ENCODE data around the gene MPO. TPM values are rescaled to one million over a fixed set of nuclear protein-coding genes. Genes with fewer than 3 reads are reported as not detected.

Gene MPO
- total RNA-seq, 1 donor from 2014 or later, result not detected

GRCh38 chr17:58276423-58276822 lies 4.3 kb downstream of the MPO start:
- DNase-seq (ENCODE audit: low spot score), result no peak
- Mint-ChIP-seq H3K27me3 (ENCODE audit: insufficient read depth) (peaks cover 22% of the 10 kb centered on the region), H3K27ac (no peak overlapping the region), H3K36me3 (ENCODE audit: low read depth) (no peaks in the 10 kb centered on the region), H3K4me1 (ENCODE audit: low read depth) (peaks cover 4% of the 10 kb centered on the region), H3K9me3 (no peaks in the 10 kb centered on the region), H3K4me3 (no peak overlapping the region)
- intact Hi-C loops (cut with micrococcal nuclease), result no loop called here

GRCh38 chr17:58275417-58275816 lies 5.3 kb downstream of the MPO start:
- DNase-seq (ENCODE audit: low spot score), result no peak
- Mint-ChIP-seq H3K4me1 (ENCODE audit: low read depth) (peaks cover 4% of the 10 kb centered on the region), H3K36me3 (ENCODE audit: low read depth) (no peaks in the 10 kb centered on the region), H3K9me3 (no peaks in the 10 kb centered on the region), H3K4me3 (no peak overlapping the region), H3K27ac (no peak overlapping the region), H3K27me3 (ENCODE audit: insufficient read depth) (peaks cover 19% of the 10 kb centered on the region)
- intact Hi-C loops (cut with micrococcal nuclease), result no loop called here

DNA sequence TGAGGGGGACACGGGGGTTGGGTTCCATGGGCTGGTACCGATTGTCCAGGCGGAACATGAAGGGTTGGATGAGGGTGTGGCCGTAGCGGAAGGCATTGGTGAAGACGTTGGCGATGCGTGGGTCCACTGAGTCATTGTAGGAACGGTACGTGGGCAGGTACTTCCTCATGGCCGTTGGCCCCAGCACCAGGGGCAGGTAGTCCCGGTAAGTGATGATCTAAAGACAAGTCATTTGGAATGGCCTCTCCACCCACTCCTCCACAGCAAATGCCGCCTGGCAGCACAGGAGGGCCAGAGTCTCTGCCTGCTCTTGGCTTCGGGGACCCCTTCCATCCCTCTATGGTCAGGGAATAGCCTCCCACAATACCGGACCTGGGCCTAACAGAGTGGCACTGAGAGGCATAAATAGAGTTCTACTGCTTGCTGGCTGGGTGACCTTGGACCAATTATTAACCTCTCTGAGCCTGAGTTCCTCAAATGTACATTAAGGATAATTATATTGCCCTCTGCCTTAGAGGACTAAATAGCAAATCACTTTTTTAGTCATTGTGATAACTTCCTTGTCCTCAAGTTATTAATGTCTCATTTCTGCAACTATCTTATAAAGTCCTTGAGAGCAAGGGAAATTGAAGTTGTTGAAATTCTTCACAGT lies 7.2 kb downstream of the MPO start:
- Mint-ChIP-seq H3K27ac (no peak overlapping the region), H3K4me3 (no peak overlapping the region), H3K9me3 (no peaks in the 10 kb centered on the region), H3K27me3 (ENCODE audit: insufficient read depth) (peaks cover 11% of the 10 kb centered on the region), H3K4me1 (ENCODE audit: low read depth) (no peaks in the 10 kb centered on the region), H3K36me3 (ENCODE audit: low read depth) (no peaks in the 10 kb centered on the region)
- intact Hi-C loops (cut with micrococcal nuclease), result no loop called here
- DNase-seq (ENCODE audit: low spot score), result no peak

GRCh38 chr17:58272367-58273280 lies 8.1 kb downstream of the MPO start:
- Mint-ChIP-seq H3K4me3 (no peak overlapping the region), H3K36me3 (ENCODE audit: low read depth) (no peaks in the 10 kb centered on the region), H3K27me3 (ENCODE audit: insufficient read depth) (peaks cover 6% of the 10 kb centered on the region), H3K4me1 (ENCODE audit: low read depth) (no peaks in the 10 kb centered on the region), H3K27ac (no peak overlapping the region), H3K9me3 (no peaks in the 10 kb centered on the region)
- no peak for DNase-seq (ENCODE audit: low spot score)
- intact Hi-C loops (cut with micrococcal nuclease), result no loop called here

- Mint-ChIP-seq H3K9me3 (no peaks in the 10 kb centered on the region), H3K27ac (no peak overlapping the region), H3K4me1 (ENCODE audit: low read depth) (no peaks in the 10 kb centered on the region), H3K36me3 (ENCODE audit: low read depth) (no peaks in the 10 kb centered on the region), H3K27me3 (ENCODE audit: insufficient read depth) (peaks cover 7% of the 10 kb centered on the region), H3K4me3 (no peak overlapping the region)
- no peak for DNase-seq (ENCODE audit: low spot score)
- intact Hi-C loops (cut with micrococcal nuclease), result no loop called here
These were observed 9.4 kb downstream of the MPO start for GRCh38 chr17:58271216-58271931.

- Mint-ChIP-seq H3K27me3 (ENCODE audit: insufficient read depth) (peaks cover 7% of the 10 kb centered on the region), H3K4me1 (ENCODE audit: low read depth) (no peaks in the 10 kb centered on the region), H3K9me3 (no peaks in the 10 kb centered on the region), H3K27ac (no peak overlapping the region), H3K4me3 (no peak overlapping the region), H3K36me3 (ENCODE audit: low read depth) (no peaks in the 10 kb centered on the region)
- intact Hi-C loops (cut with micrococcal nuclease), result no loop called here
- DNase-seq (ENCODE audit: low spot score), result no peak
These were observed 10.1 kb downstream of the MPO start for GRCh38 chr17:58270476-58271215.

- Mint-ChIP-seq H3K27ac (no peak overlapping the region), H3K4me1 (ENCODE audit: low read depth) (no peaks in the 10 kb centered on the region), H3K36me3 (ENCODE audit: low read depth) (no peaks in the 10 kb centered on the region), H3K27me3 (ENCODE audit: insufficient read depth) (peaks cover 11% of the 10 kb centered on the region), H3K4me3 (no peak overlapping the region), H3K9me3 (no peaks in the 10 kb centered on the region)
- intact Hi-C loops (cut with micrococcal nuclease), result no loop called here
- no peak for DNase-seq (ENCODE audit: low spot score)
These were observed 11.0 kb downstream of the MPO start for GRCh38 chr17:58269557-58270291.

- intact Hi-C loops (cut with micrococcal nuclease), result no loop called here
- no peaks in the 10 kb centered on the region for H3K36me3 Mint-ChIP-seq (ENCODE audit: low read depth)
- H3K27me3 Mint-ChIP-seq (ENCODE audit: insufficient read depth), result peaks cover 16% of the 10 kb centered on the region
- DNase-seq (ENCODE audit: low spot score), result no peak
- no peaks in the 10 kb centered on the region for H3K9me3 Mint-ChIP-seq
- no peak overlapping the region for H3K27ac Mint-ChIP-seq
- H3K4me1 Mint-ChIP-seq (ENCODE audit: low read depth), result no peaks in the 10 kb centered on the region
- H3K4me3 Mint-ChIP-seq, result no peak overlapping the region
These were observed 11.8 kb downstream of the MPO start for GRCh38 chr17:58268774-58269556.

DNA sequence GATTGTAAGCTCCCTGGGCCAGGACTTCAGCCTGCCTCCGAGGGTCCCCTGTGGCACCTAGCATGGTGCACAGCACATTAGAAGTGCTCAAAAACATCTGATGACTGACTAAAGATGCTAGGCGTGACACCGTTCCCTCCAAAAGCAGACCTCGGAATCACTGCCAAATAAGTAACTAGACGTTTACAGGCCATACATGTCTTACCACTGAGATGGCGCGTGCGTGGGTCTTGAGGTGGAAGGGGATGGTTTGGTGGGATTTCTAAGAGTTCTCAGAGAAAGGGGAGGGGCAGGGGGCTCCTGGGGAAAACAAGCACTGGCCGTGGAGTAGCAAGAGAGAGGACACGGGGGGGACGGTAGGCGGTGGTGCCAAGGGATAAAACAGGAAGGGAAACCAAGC lies 12.4 kb downstream of the MPO start:
- intact Hi-C loops (cut with micrococcal nuclease), result no loop called here
- no peak overlapping the region for H3K27ac Mint-ChIP-seq
- no peaks in the 10 kb centered on the region for H3K36me3 Mint-ChIP-seq (ENCODE audit: low read depth)
- H3K4me1 Mint-ChIP-seq (ENCODE audit: low read depth), result no peaks in the 10 kb centered on the region
- no peak for DNase-seq (ENCODE audit: low spot score)
- H3K27me3 Mint-ChIP-seq (ENCODE audit: insufficient read depth), result peaks cover 20% of the 10 kb centered on the region
- H3K9me3 Mint-ChIP-seq, result no peaks in the 10 kb centered on the region
- no peak overlapping the region for H3K4me3 Mint-ChIP-seq

DNA sequence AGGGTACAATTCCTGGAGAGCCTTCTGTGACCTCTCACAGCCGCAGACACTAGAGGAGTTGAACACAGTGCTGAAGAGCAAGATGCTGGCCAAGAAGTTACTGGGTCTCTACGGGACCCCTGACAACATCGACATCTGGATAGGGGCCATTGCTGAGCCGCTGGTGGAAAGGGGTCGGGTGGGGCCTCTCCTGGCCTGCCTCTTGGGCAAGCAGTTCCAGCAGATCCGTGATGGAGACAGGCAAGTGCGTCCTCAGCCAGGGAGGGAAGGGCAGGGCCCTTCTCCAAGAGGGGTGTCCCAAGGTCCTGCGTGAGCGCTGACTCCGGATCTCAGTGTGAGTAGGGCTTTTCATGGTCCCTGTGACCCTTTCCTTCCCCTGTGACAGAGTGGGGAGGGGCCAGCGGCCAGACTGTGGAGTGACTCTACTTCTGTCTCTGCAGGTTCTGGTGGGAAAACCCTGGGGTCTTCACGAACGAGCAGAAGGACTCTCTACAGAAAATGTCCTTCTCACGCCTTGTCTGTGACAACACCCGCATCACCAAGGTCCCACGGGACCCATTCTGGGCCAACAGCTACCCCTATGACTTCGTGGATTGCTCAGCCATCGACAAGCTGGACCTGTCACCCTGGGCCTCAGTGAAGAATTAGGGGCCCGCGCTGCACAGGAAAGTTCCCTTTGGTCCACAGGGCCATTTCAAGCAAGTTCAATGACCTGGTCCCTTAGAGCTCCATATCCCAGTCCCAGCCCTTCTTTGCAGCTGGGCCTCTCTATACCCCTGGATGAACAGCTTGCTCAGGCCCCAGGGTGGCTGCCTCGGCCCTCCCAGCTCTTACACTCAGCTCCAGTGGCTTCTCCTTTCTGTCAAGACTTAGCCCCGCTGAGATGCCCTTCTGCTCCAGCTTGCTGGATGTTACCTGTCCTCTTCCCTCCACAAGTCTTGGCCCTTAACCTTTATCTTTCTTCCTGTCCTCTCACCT lies 13.1 kb downstream of the MPO start:
- intact Hi-C loops (cut with micrococcal nuclease), result no loop called here
- Mint-ChIP-seq H3K27me3 (ENCODE audit: insufficient read depth) (peaks cover 27% of the 10 kb centered on the region), H3K36me3 (ENCODE audit: low read depth) (no peaks in the 10 kb centered on the region), H3K4me1 (ENCODE audit: low read depth) (no peaks in the 10 kb centered on the region), H3K4me3 (no peak overlapping the region), H3K27ac (no peak overlapping the region), H3K9me3 (no peaks in the 10 kb centered on the region)
- no peak for DNase-seq (ENCODE audit: low spot score)
